GM21786 (cell line): ENCODE data around the gene CCDC196.

ENCODE experiments used
- ATAC-seq: cut with Tn5 transposase; IDR thresholded peaks from one replicate; pipeline ENCODE4 v1.9.1; 2021; ENCODE audit not compliant: unreplicated experiment

Gene CCDC196

GRCh38 chr14:66485910-66486421, at the start of gene CCDC196:
Gene CCDC196, plus strand, starts transcription at chr14:66486371. Its CDS starts 132 bp downstream, at chr14:66486503.
- no peak for ATAC-seq

GRCh38 chr14:66440801-66441200, 45.4 kb upstream of the CCDC196 start:
- ATAC-seq: no peak

- no peak for ATAC-seq
Observed at GRCh38 chr14:66442953-66443571, 43.1 kb upstream of the CCDC196 start.

GRCh38 chr14:66443785-66444184, 42.4 kb upstream of the CCDC196 start:
- ATAC-seq: no peak

GRCh38 chr14:66444271-66444927, 41.8 kb upstream of the CCDC196 start:
- no peak for ATAC-seq

- no peak for ATAC-seq
Observed at GRCh38 chr14:66445936-66446335, 40.2 kb upstream of the CCDC196 start.

- no peak for ATAC-seq
Observed at GRCh38 chr14:66453469-66453868, 32.7 kb upstream of the CCDC196 start.

- no peak for ATAC-seq
Observed at GRCh38 chr14:66459603-66460002, 26.6 kb upstream of the CCDC196 start.

- no peak for ATAC-seq
Observed at GRCh38 chr14:66464261-66464660, 21.9 kb upstream of the CCDC196 start.

- ATAC-seq: no peak
Observed at GRCh38 chr14:66468778-66469367, 17.3 kb upstream of the CCDC196 start.

- ATAC-seq: no peak
Observed at GRCh38 chr14:66471584-66471983, 14.6 kb upstream of the CCDC196 start.

GRCh38 chr14:66472251-66472650, 13.9 kb upstream of the CCDC196 start:
- ATAC-seq: no peak

- ATAC-seq: no peak
Observed at GRCh38 chr14:66473223-66473622, 12.9 kb upstream of the CCDC196 start.

- no peak for ATAC-seq
Observed at GRCh38 chr14:66476964-66477363, 9.2 kb upstream of the CCDC196 start.

- no peak for ATAC-seq
Observed at GRCh38 chr14:66477567-66477966, 8.6 kb upstream of the CCDC196 start.

GRCh38 chr14:66482873-66483272, 3.3 kb upstream of the CCDC196 start:
- no peak for ATAC-seq

GRCh38 chr14:66483322-66483721, 2.8 kb upstream of the CCDC196 start:
- ATAC-seq: no peak

- ATAC-seq: no peak
Observed at GRCh38 chr14:66485029-66485428, 1.1 kb upstream of the CCDC196 start.

- ATAC-seq: no peak
Observed at GRCh38 chr14:66487164-66487563, 993 bp downstream of the CCDC196 start.

- ATAC-seq: no peak
Observed at GRCh38 chr14:66490143-66491111, 4.3 kb downstream of the CCDC196 start.

- ATAC-seq: no peak
Observed at GRCh38 chr14:66493750-66494149, 7.6 kb downstream of the CCDC196 start.
